NCI-H460 (cell line): ENCODE results near the gene ELP5. TPM values are rescaled to one million over a fixed set of nuclear protein-coding genes. Genes with fewer than 3 reads are reported as not detected.

Experiments used
- DNase-seq: peaks from one replicate; pipeline ENCODE4 v3.0.0-alpha.2; 2016; ENCODE audit warnings: low read depth; ENCODE audit errors: extremely low read depth
- total RNA-seq: library from RNA; depleted of rRNA; stranded (reverse); fragments of >200 nt; shearing (Covaris generic); gene quantifications from 2 replicates; pipeline ENCODE4 v1.2.3, GENCODE V29; 2014

The ELP5 gene
- total RNA-seq, 1 experiment from 2014 or later = 61.4 TPM

- DNase-seq = no peak
These were observed 33.8 kb upstream of the ELP5 start for GRCh38 chr17:7218166-7218565.

- DNase-seq = no peak
These were observed 33.3 kb upstream of the ELP5 start for GRCh38 chr17:7218758-7219157.

- DNase-seq = no peak
These were observed 32.7 kb upstream of the ELP5 start for GRCh38 chr17:7219229-7219811.

DNA sequence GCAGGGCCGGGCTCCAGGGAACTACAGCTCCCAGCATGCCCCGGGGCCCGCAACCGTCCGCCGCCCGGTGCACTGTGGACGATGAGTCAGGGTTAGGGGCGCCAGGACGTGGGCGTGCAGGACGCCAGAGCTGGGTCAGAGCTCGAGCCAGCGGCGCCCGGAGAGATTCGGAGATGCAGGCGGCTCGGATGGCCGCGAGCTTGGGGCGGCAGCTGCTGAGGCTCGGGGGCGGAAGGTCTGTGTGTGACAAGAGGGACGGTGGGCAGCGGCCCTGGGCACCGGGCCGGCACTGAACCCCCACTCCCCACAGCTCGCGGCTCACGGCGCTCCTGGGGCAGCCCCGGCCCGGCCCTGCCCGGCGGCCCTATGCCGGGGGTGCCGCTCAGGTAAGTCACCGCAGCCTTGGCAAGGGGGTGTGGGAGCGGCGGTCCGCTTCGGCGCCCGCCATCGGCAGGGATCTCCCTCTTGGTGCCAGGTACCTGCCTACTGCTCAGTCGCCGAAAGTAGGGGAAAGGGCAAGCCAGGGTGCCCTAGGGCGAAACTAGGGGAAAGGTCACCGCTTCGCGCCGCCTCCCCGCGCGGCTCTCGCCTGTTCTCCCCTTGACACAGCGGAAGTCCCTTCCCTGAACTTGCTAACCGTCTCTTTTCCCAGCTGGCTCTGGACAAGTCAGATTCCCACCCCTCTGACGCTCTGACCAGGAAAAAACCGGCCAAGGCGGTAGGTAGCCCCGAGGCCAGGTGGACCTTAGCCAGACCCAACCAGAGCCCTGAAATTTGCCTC, 32.0 kb upstream of the ELP5 start, which contains the start of the genes ACADVL and DLG4:
ACADVL (plus strand) TSS at position 127 of the 781 bp plus-strand sequence; CDS start at position 174, 47 bp downstream.
DLG4 (minus strand) TSS at position 25 of the 781 bp plus-strand sequence.
- DNase-seq = peak; percentile 70

GRCh38 chr17:7220593-7221277, 31.3 kb upstream of the ELP5 start:
- DNase-seq = peak; percentile 74

DNA sequence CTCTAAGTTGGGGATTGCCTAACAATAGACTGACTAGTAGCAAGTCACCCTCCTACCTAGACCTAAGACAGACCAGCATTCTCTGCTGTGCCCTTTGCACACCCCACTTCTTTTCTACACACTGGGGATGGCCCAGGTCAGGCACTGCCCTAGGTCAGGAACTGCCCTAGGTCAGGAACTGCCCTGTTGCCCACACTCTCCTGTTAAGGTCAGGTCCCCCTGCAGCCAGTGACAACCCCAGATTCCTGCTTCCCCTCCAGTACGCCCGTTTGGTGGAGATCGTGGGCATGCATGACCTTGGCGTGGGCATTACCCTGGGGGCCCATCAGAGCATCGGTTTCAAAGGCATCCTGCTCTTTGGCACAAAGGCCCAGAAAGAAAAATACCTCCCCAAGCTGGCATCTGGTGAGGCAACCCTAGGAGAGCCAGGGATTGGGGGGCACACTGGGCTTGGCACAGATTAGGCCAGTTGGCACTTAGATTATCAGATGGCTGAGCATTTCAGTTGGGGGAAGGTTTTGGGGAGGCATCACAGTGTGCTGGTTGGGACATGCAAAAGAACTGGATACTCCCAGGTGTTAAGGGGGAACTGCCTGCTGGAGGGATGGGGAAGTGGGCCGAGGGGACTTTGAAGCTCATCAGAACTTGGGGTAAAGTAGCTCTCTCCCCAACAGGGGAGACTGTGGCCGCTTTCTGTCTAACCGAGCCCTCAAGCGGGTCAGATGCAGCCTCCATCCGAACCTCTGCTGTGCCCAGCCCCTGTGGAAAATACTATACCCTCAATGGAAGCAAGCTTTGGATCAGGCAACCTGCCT, 30.5 kb upstream of the ELP5 start:
- no peak for DNase-seq

- no peak for DNase-seq
These were observed 29.7 kb upstream of the ELP5 start for GRCh38 chr17:7222093-7222971.

DNA sequence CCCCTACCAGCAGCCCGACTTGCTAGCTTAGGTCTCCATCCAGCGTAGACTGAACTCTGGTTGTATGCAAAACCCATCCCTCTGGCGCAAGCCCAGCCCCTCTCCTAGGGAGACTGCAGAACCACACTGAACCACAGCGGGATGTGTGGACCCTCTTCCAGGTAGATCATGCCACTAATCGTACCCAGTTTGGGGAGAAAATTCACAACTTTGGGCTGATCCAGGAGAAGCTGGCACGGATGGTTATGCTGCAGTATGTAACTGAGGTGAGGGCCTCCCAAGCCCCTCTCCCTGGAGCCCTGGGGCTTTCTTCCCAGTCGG, 29.1 kb upstream of the ELP5 start:
- no peak for DNase-seq

GRCh38 chr17:7223375-7223774, 28.6 kb upstream of the ELP5 start:
- DNase-seq = no peak

- DNase-seq = no peak
These were observed 27.9 kb upstream of the ELP5 start for GRCh38 chr17:7224110-7224509.

DNA sequence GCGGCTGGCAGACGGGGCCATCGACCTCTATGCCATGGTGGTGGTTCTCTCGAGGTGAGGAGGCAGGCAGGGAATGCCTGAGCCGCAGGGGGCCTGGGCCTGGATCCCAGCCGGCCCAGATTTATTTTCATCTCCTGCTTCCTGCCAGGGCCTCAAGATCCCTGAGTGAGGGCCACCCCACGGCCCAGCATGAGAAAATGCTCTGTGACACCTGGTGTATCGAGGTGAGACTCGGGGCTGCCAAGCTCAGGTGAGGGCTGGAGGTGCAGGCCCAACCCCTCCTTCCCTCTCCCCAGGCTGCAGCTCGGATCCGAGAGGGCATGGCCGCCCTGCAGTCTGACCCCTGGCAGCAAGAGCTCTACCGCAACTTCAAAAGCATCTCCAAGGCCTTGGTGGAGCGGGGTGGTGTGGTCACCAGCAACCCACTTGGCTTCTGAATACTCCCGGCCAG, 27.3 kb upstream of the ELP5 start:
- no peak for DNase-seq

- DNase-seq = no peak
These were observed 26.2 kb upstream of the ELP5 start for GRCh38 chr17:7225711-7226331.

- DNase-seq = no peak
These were observed 25.0 kb upstream of the ELP5 start for GRCh38 chr17:7226721-7227710.

DNA sequence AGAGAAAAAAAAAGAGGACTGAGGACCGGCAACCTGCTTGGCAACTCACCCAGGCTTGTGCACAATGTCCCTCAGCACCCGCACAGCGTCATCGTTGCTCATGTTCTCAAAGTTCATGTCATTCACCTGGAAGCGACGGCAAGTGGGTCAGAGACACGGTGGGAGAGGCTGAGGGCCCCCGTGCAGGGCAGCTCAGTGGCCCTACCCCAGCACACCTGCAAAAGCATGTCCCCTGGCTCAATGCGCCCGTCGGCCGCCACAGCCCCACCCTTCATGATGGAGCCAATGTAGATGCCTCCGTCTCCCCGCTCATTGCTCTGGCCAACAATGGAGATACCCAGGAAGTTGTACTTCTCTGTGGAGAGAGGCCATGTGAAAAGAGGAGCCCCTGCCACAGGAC, 23.1 kb upstream of the ELP5 start:
- DNase-seq = no peak

DNA sequence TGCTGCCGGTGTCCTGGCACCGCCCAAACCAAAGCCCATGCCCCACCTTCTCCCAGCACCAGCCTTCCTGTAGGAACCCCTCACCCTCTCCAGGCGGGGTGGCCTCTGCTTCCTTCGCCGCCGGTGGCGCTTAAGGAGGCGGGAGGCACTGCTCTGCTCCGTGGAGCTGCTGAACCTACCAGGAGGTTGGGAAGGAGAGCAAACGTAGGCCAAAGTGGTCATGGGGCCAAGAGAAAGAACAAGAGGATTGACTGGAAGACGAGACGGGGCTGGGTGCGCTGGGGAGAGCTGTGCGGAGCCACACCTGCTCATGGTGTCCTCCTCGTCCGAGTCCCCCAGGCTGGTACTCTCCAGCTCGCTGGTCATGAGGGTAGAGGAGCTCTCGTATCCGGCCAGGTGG, 22.5 kb upstream of the ELP5 start:
- DNase-seq = no peak

GRCh38 chr17:7232114-7232513, 19.9 kb upstream of the ELP5 start:
- no peak for DNase-seq

DNA sequence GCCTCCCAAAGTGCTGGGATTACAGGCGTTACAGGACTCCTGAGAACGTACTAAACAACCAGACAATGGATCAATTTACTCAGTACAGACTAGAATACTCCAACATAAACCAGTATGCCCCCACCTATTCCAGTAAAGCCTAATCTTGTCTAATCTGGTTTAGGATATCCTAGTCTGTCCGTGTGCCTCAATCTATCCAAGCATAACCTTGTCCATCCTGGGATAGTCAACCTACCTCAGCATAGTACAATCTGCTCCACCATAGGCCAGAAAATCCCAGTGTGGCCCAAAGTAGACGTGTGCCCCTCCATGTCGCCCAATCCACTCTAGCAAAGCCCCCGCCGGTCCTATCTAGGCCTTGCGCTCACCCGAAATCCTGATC, 18.3 kb upstream of the ELP5 start:
- no peak for DNase-seq
